K562 (cell line): ENCODE results near the gene MARCHF3. TPM values are rescaled to one million over a fixed set of nuclear protein-coding genes. Genes with fewer than 3 reads are reported as not detected.

Experiments used
- CBX3 ChIP-seq, 2 experiments: IDR thresholded peaks; 1 replicate in 1 of 2; 2 replicates in 1 of 2; pipeline ENCODE4 v1.6.1; 2012; ENCODE audit warnings: inconsistent platforms in 2 of 2, low read length in 2 of 2, borderline replicate concordance in 1 of 2, control low read depth in 1 of 2
- CBX5 ChIP-seq: IDR thresholded peaks from 2 replicates; pipeline ENCODE4 v1.6.1; 2014; ENCODE audit warnings: low read depth, borderline replicate concordance
- FOSL1 ChIP-seq: fragments of 200-800 bp; sonication (Bioruptor generic); conservative IDR thresholded peaks from 2 replicates; pipeline ENCODE4 v1.6.1; 2016; ENCODE audit warnings: missing genetic modification characterization, missing compliant biosample characterization
- FOXK2 ChIP-seq, 2 experiments: fragments of 450-650 bp; IDR thresholded peaks in 1 of 2; conservative IDR thresholded peaks in 1 of 2; 2 replicates each; pipeline ENCODE4 v1.6.1; 2016; ENCODE audit warnings: low read depth in 2 of 2, mild to moderate bottlenecking in 1 of 2
- KAT8 ChIP-seq: fragments of 450-650 bp; IDR thresholded peaks from 2 replicates; pipeline ENCODE4 v1.6.1; 2016; ENCODE audit warnings: low read depth, mild to moderate bottlenecking
- KDM5B ChIP-seq: fragments of 200-600 bp; sonication (generic); IDR thresholded peaks from 2 replicates; pipeline ENCODE4 v1.6.1; 2012; ENCODE audit warnings: low read depth, mild to moderate bottlenecking, moderate library complexity, low read length, control low read depth, inconsistent platforms; ENCODE audit not compliant: insufficient replicate concordance
- MEF2D ChIP-seq: conservative IDR thresholded peaks from 2 replicates; pipeline ENCODE4 v1.6.1; 2016; ENCODE audit warnings: low read depth, missing genetic modification characterization, missing compliant biosample characterization
- POLR2AphosphoS2 ChIP-seq: IDR thresholded peaks from 2 replicates; pipeline ENCODE4 v1.6.1; 2012; ENCODE audit warnings: low read length, improper control_type of control experiment
- RBM25 ChIP-seq: fragments of 200-400 bp; formaldehyde crosslinking; IDR thresholded peaks from 2 replicates; pipeline ENCODE4 v1.6.1; 2018; ENCODE audit warnings: low read length, low read depth, moderate library complexity; ENCODE audit not compliant: severe bottlenecking
- RBM34 ChIP-seq: fragments of 200-400 bp; formaldehyde crosslinking; IDR thresholded peaks from 2 replicates; pipeline ENCODE4 v1.6.1; 2018; ENCODE audit warnings: low read length, borderline replicate concordance; ENCODE audit not compliant: insufficient read depth
- SMARCA4 ChIP-seq: fragments of 450-650 bp; IDR thresholded peaks from 2 replicates; pipeline ENCODE4 v1.6.1; 2016
- SMARCB1 ChIP-seq: IDR thresholded peaks from 2 replicates; pipeline ENCODE4 v1.6.1; 2011; ENCODE audit warnings: improper control_type of control experiment, low read depth; ENCODE audit not compliant: insufficient read length
- SMARCE1 ChIP-seq: fragments of 450-650 bp; IDR thresholded peaks from 2 replicates; pipeline ENCODE4 v1.7.1; 2016; ENCODE audit warnings: mild to moderate bottlenecking
- STAT5A ChIP-seq: IDR thresholded peaks from 2 replicates; pipeline ENCODE4 v1.6.1; 2012; ENCODE audit warnings: low read length, inconsistent platforms, borderline replicate concordance
- TGIF2 ChIP-seq: sonication (generic); formaldehyde crosslinking; IDR thresholded peaks from 2 replicates; pipeline ENCODE4 v1.8.1; 2022; ENCODE audit warnings: mild to moderate bottlenecking, missing genetic modification reagents, moderate library complexity
- ZC3H8 ChIP-seq: fragments of 450-650 bp; IDR thresholded peaks from 2 replicates; pipeline ENCODE4 v1.6.1; 2017
- ZNF133 ChIP-seq: fragments of 250-450 bp; sonication (Bioruptor Pico); IDR thresholded peaks from 2 replicates; pipeline ENCODE4 v1.4.0; 2020; ENCODE audit warnings: mild to moderate bottlenecking
- ZNF184 ChIP-seq: sonication (generic); formaldehyde crosslinking; IDR thresholded peaks from 2 replicates; pipeline ENCODE4 v1.5.0; 2020; ENCODE audit warnings: missing genetic modification reagents
- ZNF384 ChIP-seq: IDR thresholded peaks from 2 replicates; pipeline ENCODE4 v1.6.1; 2012; ENCODE audit warnings: low read depth, low read length, improper control_type of control experiment
- ZNF408 ChIP-seq: fragments of 250-450 bp; sonication (Bioruptor Pico); IDR thresholded peaks from 2 replicates; pipeline ENCODE4 v1.4.0; 2020; ENCODE audit warnings: low read depth, mild to moderate bottlenecking, moderate library complexity
- ZNF830 ChIP-seq: fragments of 250-450 bp; sonication (Bioruptor Pico); IDR thresholded peaks from 2 replicates; pipeline ENCODE4 v1.5.0; 2021; ENCODE audit warnings: mild to moderate bottlenecking
- polyA plus RNA-seq, 8 experiments: library from polyadenylated mRNA; depleted of rRNA in 4 of 8; stranded (reverse) in 5 of 8; unstranded in 3 of 8; fragments of >200 nt; fragmentation: Nextera tagmentation in 2 of 8; fragmentation: Illumina TruSeq in 1 of 8; extraction: Ambion mirVana in 2 of 8; extraction: Trizol in 1 of 8; gene quantifications; 2 replicates each; pipeline versions ENCODE4 v1.2.1 to v1.2.3, GENCODE V29; 2011 to 2014; ENCODE audit warnings: inconsistent platforms in 1 of 8, missing spikeins in 1 of 8
- total RNA-seq, 7 experiments: library from RNA; depleted of rRNA in 6 of 7; stranded (reverse); fragments of >200 nt in 6 of 7; fragmentation: Illumina TruSeq in 2 of 7; extraction: Trizol in 2 of 7; gene quantifications; 2 replicates each; pipeline versions ENCODE4 v1.2.1 to v1.2.3, GENCODE V29; 2011 to 2021; ENCODE audit warnings: low replicate concordance in 1 of 7
- TF ChIP-seq, protein P1 (sequence below): fragments of 250-450 bp; sonication (Bioruptor Pico); IDR thresholded peaks from 2 replicates; pipeline ENCODE4 v1.8.0; 2022; ENCODE audit warnings: moderate library complexity, mild to moderate bottlenecking, inconsistent platforms
- TF ChIP-seq, protein P2 (sequence below): fragments of 450-650 bp; IDR thresholded peaks from 2 replicates; pipeline ENCODE4 v1.7.0; 2016; ENCODE audit warnings: borderline replicate concordance
- TF ChIP-seq, protein P3 (sequence below): fragments of 250-450 bp; sonication (Bioruptor Pico); IDR thresholded peaks from 2 replicates; pipeline ENCODE4 v1.8.0; 2022; ENCODE audit warnings: moderate library complexity, mild to moderate bottlenecking, inconsistent platforms
- TF ChIP-seq, protein P4 (sequence below): fragments of 450-650 bp; IDR thresholded peaks from 2 replicates; pipeline ENCODE4 v1.6.1; 2018; ENCODE audit warnings: mild to moderate bottlenecking, low read depth; ENCODE audit not compliant: partially characterized antibody

Gene MARCHF3
- total and polyA plus RNA-seq, 9 of the 15 experiments (the other 6 are each of a cell fraction or from before 2014, with no cell fraction given) = 5.6 to 37.4 (median 16.5) TPM

DNA sequence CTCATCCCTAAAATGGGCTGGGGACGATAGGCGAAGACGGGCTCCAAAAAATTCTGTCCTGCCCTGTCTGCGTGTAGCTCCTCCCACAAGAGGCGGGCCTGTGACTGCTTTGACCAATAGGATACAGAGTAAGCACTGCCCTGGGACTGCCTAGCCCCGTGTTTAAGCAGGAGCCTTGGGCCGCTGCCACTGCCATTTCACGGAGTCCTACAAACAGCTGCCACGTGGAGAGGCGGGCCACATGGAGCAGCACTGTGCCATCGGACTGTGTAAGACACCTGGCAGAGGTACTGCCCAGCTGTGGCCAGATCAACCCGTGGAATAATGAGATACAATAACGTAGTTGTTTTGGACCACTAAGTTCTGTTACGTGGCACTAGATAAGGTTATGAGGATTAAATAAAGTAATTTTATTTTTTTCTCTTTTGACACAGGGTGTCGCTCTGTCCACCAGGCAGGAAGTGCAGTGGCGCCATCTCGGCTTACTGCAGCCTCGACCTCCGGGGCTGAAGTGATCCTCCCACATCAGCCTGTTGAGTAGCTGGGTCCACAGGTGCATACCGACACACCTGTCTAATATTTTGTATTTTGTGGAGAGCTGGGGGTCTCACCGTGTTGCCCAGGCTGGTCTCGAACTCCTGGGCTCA, 166.2 kb downstream of the MARCHF3 start (continued):
- TF ChIP-seq, protein P1, sequence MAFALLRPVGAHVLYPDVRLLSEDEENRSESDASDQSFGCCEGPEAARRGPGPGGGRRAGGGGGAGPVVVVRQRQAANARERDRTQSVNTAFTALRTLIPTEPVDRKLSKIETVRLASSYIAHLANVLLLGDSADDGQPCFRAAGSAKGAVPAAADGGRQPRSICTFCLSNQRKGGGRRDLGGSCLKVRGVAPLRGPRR (CRISPR knock-in tag) = no peak
- no peak for TF ChIP-seq STAT5A
- no peak for TF ChIP-seq ZNF408
- no peak for TF ChIP-seq ZNF133 (CRISPR knock-in tag)
- TF ChIP-seq TGIF2 (CRISPR knock-in tag) = no peak
- peak; percentile 49 for TF ChIP-seq RBM25
- TF ChIP-seq KAT8 = no peak
- TF ChIP-seq MEF2D = no peak
- no peak for TF ChIP-seq FOSL1
- no peak for TF ChIP-seq RBM34
- no peak for TF ChIP-seq POLR2AphosphoS2
- TF ChIP-seq, protein P2, sequence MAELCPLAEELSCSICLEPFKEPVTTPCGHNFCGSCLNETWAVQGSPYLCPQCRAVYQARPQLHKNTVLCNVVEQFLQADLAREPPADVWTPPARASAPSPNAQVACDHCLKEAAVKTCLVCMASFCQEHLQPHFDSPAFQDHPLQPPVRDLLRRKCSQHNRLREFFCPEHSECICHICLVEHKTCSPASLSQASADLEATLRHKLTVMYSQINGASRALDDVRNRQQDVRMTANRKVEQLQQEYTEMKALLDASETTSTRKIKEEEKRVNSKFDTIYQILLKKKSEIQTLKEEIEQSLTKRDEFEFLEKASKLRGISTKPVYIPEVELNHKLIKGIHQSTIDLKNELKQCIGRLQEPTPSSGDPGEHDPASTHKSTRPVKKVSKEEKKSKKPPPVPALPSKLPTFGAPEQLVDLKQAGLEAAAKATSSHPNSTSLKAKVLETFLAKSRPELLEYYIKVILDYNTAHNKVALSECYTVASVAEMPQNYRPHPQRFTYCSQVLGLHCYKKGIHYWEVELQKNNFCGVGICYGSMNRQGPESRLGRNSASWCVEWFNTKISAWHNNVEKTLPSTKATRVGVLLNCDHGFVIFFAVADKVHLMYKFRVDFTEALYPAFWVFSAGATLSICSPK = no peak
- TF ChIP-seq ZNF384 = no peak
- TF ChIP-seq SMARCA4 = no peak
- TF ChIP-seq CBX3 (IDR thresholded peaks at IDR 0.05; ENCODE audit: borderline replicate concordance in 1 of 2, low read length in 2 of 2) = 0 out of 3 replicates have a peak, but pooled peaks of 1 of the 2 experiments have one; percentile 31
- no peak for TF ChIP-seq SMARCE1
- TF ChIP-seq, protein P3, sequence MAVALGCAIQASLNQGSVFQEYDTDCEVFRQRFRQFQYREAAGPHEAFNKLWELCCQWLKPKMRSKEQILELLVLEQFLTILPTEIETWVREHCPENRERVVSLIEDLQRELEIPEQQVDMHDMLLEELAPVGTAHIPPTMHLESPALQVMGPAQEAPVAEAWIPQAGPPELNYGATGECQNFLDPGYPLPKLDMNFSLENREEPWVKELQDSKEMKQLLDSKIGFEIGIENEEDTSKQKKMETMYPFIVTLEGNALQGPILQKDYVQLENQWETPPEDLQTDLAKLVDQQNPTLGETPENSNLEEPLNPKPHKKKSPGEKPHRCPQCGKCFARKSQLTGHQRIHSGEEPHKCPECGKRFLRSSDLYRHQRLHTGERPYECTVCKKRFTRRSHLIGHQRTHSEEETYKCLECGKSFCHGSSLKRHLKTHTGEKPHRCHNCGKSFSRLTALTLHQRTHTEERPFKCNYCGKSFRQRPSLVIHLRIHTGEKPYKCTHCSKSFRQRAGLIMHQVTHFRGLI = no peak
- no peak for TF ChIP-seq ZNF830
- TF ChIP-seq ZNF184 = no peak
- no peak for TF ChIP-seq KDM5B
- no peak for TF ChIP-seq ZC3H8
- 0 out of 4 replicates have a peak, but pooled peaks of 1 of the 2 experiments have one; percentile 20 for TF ChIP-seq FOXK2 (conservative IDR thresholded peaks at IDR 0.05 in 1 of 2, IDR thresholded peaks at IDR 0.05 in 1 of 2; ENCODE audit: low read depth in 2 of 2)
- TF ChIP-seq, protein P4, sequence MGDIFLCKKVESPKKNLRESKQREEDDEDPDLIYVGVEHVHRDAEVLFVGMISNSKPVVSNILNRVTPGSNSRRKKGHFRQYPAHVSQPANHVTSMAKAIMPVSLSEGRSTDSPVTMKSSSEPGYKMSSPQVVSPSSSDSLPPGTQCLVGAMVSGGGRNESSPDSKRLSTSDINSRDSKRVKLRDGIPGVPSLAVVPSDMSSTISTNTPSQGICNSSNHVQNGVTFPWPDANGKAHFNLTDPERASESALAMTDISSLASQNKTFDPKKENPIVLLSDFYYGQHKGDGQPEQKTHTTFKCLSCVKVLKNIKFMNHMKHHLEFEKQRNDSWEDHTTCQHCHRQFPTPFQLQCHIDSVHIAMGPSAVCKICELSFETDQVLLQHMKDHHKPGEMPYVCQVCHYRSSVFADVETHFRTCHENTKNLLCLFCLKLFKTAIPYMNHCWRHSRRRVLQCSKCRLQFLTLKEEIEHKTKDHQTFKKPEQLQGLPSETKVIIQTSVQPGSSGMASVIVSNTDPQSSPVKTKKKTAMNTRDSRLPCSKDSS = no peak
- no peak for TF ChIP-seq CBX5
- no peak for TF ChIP-seq SMARCB1
